ENCODE results near the gene ATP6V1A. TPM values are rescaled to one million over a fixed set of nuclear protein-coding genes. Genes with fewer than 3 reads are reported as not detected.

Gene ATP6V1A
- total and polyA plus RNA-seq, 2 of the 13 experiments (the other 11 are each of a cell fraction or from before 2014, with no cell fraction given) = 23.4 to 95.1 TPM

GRCh38 chr3:113771993-113772392, 25.2 kb downstream of the ATP6V1A start:
- Histone ChIP-seq H2AFZ (ENCODE audit: low read length) (no peak overlapping the region), H3K36me3 (replicated peaks in 1 of 2; ENCODE audit: control insufficient read depth in 1 of 2, insufficient read depth in 2 of 2, low read length in 2 of 2) (0 out of 5 replicates have a peak, but pooled peaks cover 0 to 3% of the 10 kb centered on the region in 2 experiments), H3K79me2 (ENCODE audit: insufficient read depth, low read length) (peaks cover 3% of the 10 kb centered on the region), H3K9ac (ENCODE audit: insufficient read depth, low read depth, low read length) (no peak overlapping the region), H4K20me1 (ENCODE audit: insufficient read depth, low read length) (no peaks in the 10 kb centered on the region), H3K27ac (ENCODE audit: extremely low read length, insufficient read depth, low read length) (peak overlapping the region; percentile 35), H3K9me3 (ENCODE audit: low read length) (no peaks in the 10 kb centered on the region), H3K4me1 (ENCODE audit: insufficient read depth, low read length) (peaks cover 27% of the 10 kb centered on the region), H3K4me2 (ENCODE audit: low read depth, low read length) (no peak overlapping the region), H3K4me3 (replicated peaks in 1 of 3; ENCODE audit: insufficient read depth in 1 of 3, low read depth in 2 of 3, low read length in 3 of 3) (no peak overlapping the region), H3K27me3 (ENCODE audit: control insufficient read depth in 1 of 2, insufficient read depth in 2 of 2, low read length in 2 of 2) (no peaks in the 10 kb centered on the region)
- ChIA-PET CTCF (ENCODE audit: low intra/inter-chr PET ratio, low total read pairs) (no interaction called here), POLR2A (interaction anchor here (1.0 kb wide), 1 partner anchor 23 kb away, joined by 3 read pairs; no protein-coding TSS in a partner anchor)
- ATAC-seq (peak; percentile 93), FAIRE-seq (peak; percentile 18), DNase-seq (ENCODE audit: low spot score) (peak; percentile 11)
- in situ Hi-C loops (cut with HindIII; ENCODE audit: extremely low pct_ligation_motif_present, low pct_unique_long_range_greater_than_20kb) = no loop called here
- no TSS peak for BruUV-seq (replicated peaks)
- intact Hi-C loops (cut with micrococcal nuclease; ENCODE audit: unreplicated experiment) = no loop called here
- TF ChIP-seq MIER3 (CRISPR knock-in tag; IDR thresholded peaks at IDR 0.05; ENCODE audit: borderline replicate concordance) (no peak), ZBTB1 (CRISPR knock-in tag; IDR thresholded peaks at IDR 0.05; ENCODE audit: borderline replicate concordance) (no peak), CAMTA2 (CRISPR knock-in tag; IDR thresholded peaks at IDR 0.05; ENCODE audit: borderline replicate concordance) (no peak), SOX5 (CRISPR knock-in tag; IDR thresholded peaks at IDR 0.05; ENCODE audit: borderline replicate concordance) (0 out of 2 replicates have a peak, but pooled peaks have one; percentile 17), ATF4 (CRISPR knock-in tag; IDR thresholded peaks at IDR 0.05) (no peak), ZNF317 (CRISPR knock-in tag; IDR thresholded peaks at IDR 0.05) (no peak), NFIB (CRISPR knock-in tag; IDR thresholded peaks at IDR 0.05; ENCODE audit: borderline replicate concordance) (no peak), PRMT3 (CRISPR knock-in tag; IDR thresholded peaks at IDR 0.05; ENCODE audit: borderline replicate concordance, low read depth) (no peak), ZNF24 (IDR thresholded peaks at IDR 0.05) (peak; percentile 49; the same call in 1 of the 2 replicates), HNF4G (IDR thresholded peaks at IDR 0.05; ENCODE audit: borderline replicate concordance, low read depth, low read length) (no peak), HNF4G (CRISPR knock-in tag; IDR thresholded peaks at IDR 0.05; ENCODE audit: borderline replicate concordance, low read depth) (no peak), PAWR (CRISPR knock-in tag; IDR thresholded peaks at IDR 0.05; ENCODE audit: borderline replicate concordance) (no peak), ZBTB42 (CRISPR knock-in tag; IDR thresholded peaks at IDR 0.05) (no peak), ZNF430 (CRISPR knock-in tag; IDR thresholded peaks at IDR 0.05) (no peak), NR1H2 (CRISPR knock-in tag; IDR thresholded peaks at IDR 0.05; ENCODE audit: borderline replicate concordance, low read depth) (no peak), ZNF703 (CRISPR knock-in tag; IDR thresholded peaks at IDR 0.05; ENCODE audit: borderline replicate concordance) (no peak), CHD4 (IDR thresholded peaks at IDR 0.05; ENCODE audit: borderline replicate concordance, low read length) (no peak), PLSCR1 (CRISPR knock-in tag; IDR thresholded peaks at IDR 0.05; ENCODE audit: borderline replicate concordance) (no peak), ZNF841 (CRISPR knock-in tag; IDR thresholded peaks at IDR 0.05; ENCODE audit: borderline replicate concordance) (no peak), SALL1 (CRISPR knock-in tag; IDR thresholded peaks at IDR 0.05) (peak; percentile 52; the same call in 1 of the 2 replicates), ATF3 (CRISPR knock-in tag; IDR thresholded peaks at IDR 0.05) (no peak), HDAC2 (CRISPR knock-in tag; IDR thresholded peaks at IDR 0.05) (0 out of 2 replicates have a peak, but pooled peaks have one; percentile 15), TFAP4 (IDR thresholded peaks at IDR 0.05; ENCODE audit: borderline replicate concordance, low read depth) (peak; percentile 72; the same call in 1 of the 2 replicates), PHF20 (CRISPR knock-in tag; IDR thresholded peaks at IDR 0.05) (no peak), EZH2 (conservative IDR thresholded peaks at IDR 0.05; ENCODE audit: low read depth, low read length) (no peak)
